ENCODE data around the gene PTPRE.

- TF ChIP-seq CTCF (IDR thresholded peaks at IDR 0.05) (no peak), POLR2A (IDR thresholded peaks at IDR 0.05) (no peak)
Measured at GRCh38 chr10:128030498-128031072, 123.7 kb downstream of the PTPRE start.

Measured in body of pancreas (tissue), 4 donors.